HEK293T (cell line): Measurements from ENCODE around the gene PTPRG.

Experiments used
- CTCF ChIA-PET: fragments of 350-600 bp; formaldehyde crosslinking; extraction: SDS; loops from one replicate; lab custom pipeline; 2021; ENCODE audit warnings: antibody characterized with exemption, inconsistent platforms; lab: Yijun Ruan, JAX
- POLR2A ChIA-PET: fragments of 350-600 bp; formaldehyde crosslinking; extraction: SDS; loops from one replicate; lab custom pipeline; 2020; ENCODE audit warnings: antibody characterized with exemption, inconsistent platforms; lab: Yijun Ruan, JAX
- DNase-seq: peaks from one replicate; pipeline ENCODE4 v3.0.0; 2012; ENCODE audit warnings: mixed read lengths; ENCODE audit errors: extremely low spot score
- ARNT ChIP-seq: fragments of 450-650 bp; IDR thresholded peaks from 2 replicates; pipeline ENCODE4 v1.6.1; 2017; ENCODE audit warnings: mild to moderate bottlenecking
- BHLHE40 ChIP-seq: fragments of 450-650 bp; IDR thresholded peaks from 2 replicates; pipeline ENCODE4 v1.6.1; 2016; ENCODE audit warnings: mild to moderate bottlenecking, moderate library complexity, borderline replicate concordance
- CTBP1 ChIP-seq: fragments of 450-650 bp; IDR thresholded peaks from 2 replicates; pipeline ENCODE4 v1.6.1; 2016; ENCODE audit warnings: borderline replicate concordance
- ELF4 ChIP-seq: fragments of 450-650 bp; IDR thresholded peaks from 2 replicates; pipeline ENCODE4 v1.6.1; 2017; ENCODE audit warnings: antibody characterized with exemption
- FOXA1 ChIP-seq: fragments of 450-650 bp; IDR thresholded peaks from 2 replicates; pipeline ENCODE4 v1.6.1; 2016; ENCODE audit warnings: mild to moderate bottlenecking
- FOXK2 ChIP-seq: fragments of 450-650 bp; IDR thresholded peaks from 2 replicates; pipeline ENCODE4 v1.6.1; 2016; ENCODE audit warnings: mild to moderate bottlenecking
- FOXM1 ChIP-seq: fragments of 450-650 bp; IDR thresholded peaks from 2 replicates; pipeline ENCODE4 v1.6.1; 2017; ENCODE audit warnings: mild to moderate bottlenecking, borderline replicate concordance
- HDGF ChIP-seq: fragments of 450-650 bp; IDR thresholded peaks from 2 replicates; pipeline ENCODE4 v1.6.1; 2017; ENCODE audit warnings: antibody characterized with exemption, borderline replicate concordance
- L3MBTL2 ChIP-seq: fragments of 450-650 bp; conservative IDR thresholded peaks from 2 replicates; pipeline ENCODE4 v1.6.1; 2016; ENCODE audit warnings: mild to moderate bottlenecking
- LEF1 ChIP-seq: fragments of 450-650 bp; IDR thresholded peaks from 2 replicates; pipeline ENCODE4 v1.6.1; 2017; ENCODE audit warnings: mild to moderate bottlenecking, borderline replicate concordance
- NFRKB ChIP-seq: fragments of 450-650 bp; IDR thresholded peaks from 2 replicates; pipeline ENCODE4 v1.6.1; 2016; ENCODE audit warnings: mild to moderate bottlenecking, moderate library complexity
- PKNOX1 ChIP-seq: fragments of 450-650 bp; IDR thresholded peaks from 2 replicates; pipeline ENCODE4 v1.6.1; 2016
- SP1 ChIP-seq: fragments of 450-650 bp; IDR thresholded peaks from 2 replicates; pipeline ENCODE4 v1.6.1; 2017
- SUZ12 ChIP-seq: fragments of 450-650 bp; IDR thresholded peaks from 2 replicates; pipeline ENCODE4 v1.6.1; 2016; ENCODE audit warnings: mild to moderate bottlenecking
- TARDBP ChIP-seq: fragments of 450-650 bp; IDR thresholded peaks from 2 replicates; pipeline ENCODE4 v1.6.1; 2016
- ZNF384 ChIP-seq: fragments of 450-650 bp; IDR thresholded peaks from 2 replicates; pipeline ENCODE4 v1.6.1; 2016

PTPRG gene

GRCh38 chr3:61682671-61683548 is 121.5 kb downstream of the PTPRG start:
- ChIA-PET POLR2A (interaction anchor here (1.1 kb wide), 1 partner anchor 121 kb away, joined by 4 read pairs; the partner anchor contains the start of gene PTPRG), CTCF (interaction anchor here (0.5 kb wide), 1 partner anchor 22 kb away, joined by 5 read pairs; no protein-coding TSS in a partner anchor)
- DNase-seq: no peak
- TF ChIP-seq TARDBP: no peak

GRCh38 chr3:61683549-61684236 is 122.3 kb downstream of the PTPRG start:
- CTCF ChIA-PET: interaction anchor here (0.6 kb wide), 1 partner anchor 308 kb away, joined by 5 read pairs; no protein-coding TSS in a partner anchor
- no peak for DNase-seq
- POLR2A ChIA-PET: interaction anchor here (1.1 kb wide), 1 partner anchor 122 kb away, joined by 4 read pairs; the partner anchor contains the start of gene PTPRG
- TF ChIP-seq SP1 (no peak), ZNF384 (no peak), CTBP1 (no peak), NFRKB (no peak), BHLHE40 (no peak), ELF4 (no peak), HDGF (no peak), PKNOX1 (no peak), FOXM1 (no peak), TARDBP (no peak), ARNT (no peak), FOXK2 (no peak), L3MBTL2 (no peak), LEF1 (no peak), FOXA1 (no peak), SUZ12 (no peak)

- CTCF ChIA-PET: interaction anchor here (0.6 kb wide), 1 partner anchor 308 kb away, joined by 5 read pairs; no protein-coding TSS in a partner anchor
- TF ChIP-seq ELF4 (no peak), FOXA1 (no peak), SUZ12 (no peak), HDGF (no peak), ARNT (no peak), ZNF384 (no peak), CTBP1 (no peak), LEF1 (no peak), FOXM1 (no peak), NFRKB (no peak), L3MBTL2 (no peak), TARDBP (no peak)
- DNase-seq: no peak
- POLR2A ChIA-PET: no interaction called here
Observed at GRCh38 chr3:61684386-61684785, 123.0 kb downstream of the PTPRG start.

- no peak for DNase-seq
- CTCF ChIA-PET: interaction anchor here (0.6 kb wide), 1 partner anchor 399 kb away, joined by 3 read pairs; no protein-coding TSS in a partner anchor
- no peak for TF ChIP-seq L3MBTL2
- no peak for TF ChIP-seq HDGF
- TF ChIP-seq PKNOX1: no peak
- TF ChIP-seq ELF4: no peak
- TF ChIP-seq ARNT: no peak
- TF ChIP-seq BHLHE40: no peak
- TF ChIP-seq TARDBP: no peak
- TF ChIP-seq FOXA1: no peak
- TF ChIP-seq SUZ12: no peak
- TF ChIP-seq SP1: no peak
- TF ChIP-seq CTBP1: no peak
- TF ChIP-seq ZNF384: no peak
- TF ChIP-seq FOXM1: no peak
- POLR2A ChIA-PET: no interaction called here
Observed at GRCh38 chr3:61685755-61686154, 124.4 kb downstream of the PTPRG start.

GRCh38 chr3:61686228-61686648 is 124.9 kb downstream of the PTPRG start:
- no peak for DNase-seq
- ChIA-PET POLR2A (no interaction called here), CTCF (no interaction called here)
- TF ChIP-seq L3MBTL2 (no peak), FOXK2 (no peak), FOXA1 (no peak), ELF4 (no peak), SP1 (no peak), ARNT (no peak), NFRKB (no peak), LEF1 (no peak), HDGF (no peak), CTBP1 (no peak), FOXM1 (no peak), SUZ12 (no peak), ZNF384 (no peak), TARDBP (no peak), BHLHE40 (no peak), PKNOX1 (no peak)
